Activated gamma-delta T cell treated with anti-CD3 and anti-CD28 coated beads, Interleukin-2, amount 50 U/mL, for 16 hours (primary cell): Measurements from ENCODE around the gene TACC2.

Source experiments
- DNase-seq: peaks from one replicate; pipeline ENCODE4 v3.0.0-alpha.2; 2020; ENCODE audit warnings: low read depth

Gene TACC2

GRCh38 chr10:122121059-122121458 is 132.1 kb downstream of the TACC2 start:
- DNase-seq: no peak

GRCh38 chr10:122122493-122122892 is 133.5 kb downstream of the TACC2 start:
- DNase-seq: no peak

GRCh38 chr10:122123186-122123585 is 134.2 kb downstream of the TACC2 start:
- no peak for DNase-seq

- no peak for DNase-seq
Measured at GRCh38 chr10:122124342-122124741, 135.4 kb downstream of the TACC2 start.

- DNase-seq: no peak
Measured at GRCh38 chr10:122124808-122125207, 135.8 kb downstream of the TACC2 start.

- DNase-seq: no peak
Measured at GRCh38 chr10:122126763-122127659, 138.0 kb downstream of the TACC2 start.

- no peak for DNase-seq
Measured at GRCh38 chr10:122127943-122128342, 139.0 kb downstream of the TACC2 start.

GRCh38 chr10:122128357-122128756 is 139.4 kb downstream of the TACC2 start:
- DNase-seq: no peak

GRCh38 chr10:122130474-122131110 is 141.6 kb downstream of the TACC2 start:
- no peak for DNase-seq

GRCh38 chr10:122132331-122132755 is 143.4 kb downstream of the TACC2 start:
- DNase-seq: no peak

GRCh38 chr10:122132882-122133565 is 144.1 kb downstream of the TACC2 start:
- DNase-seq: no peak

GRCh38 chr10:122135251-122136025 is 146.5 kb downstream of the TACC2 start:
- no peak for DNase-seq

GRCh38 chr10:122138831-122139625 is 150.1 kb downstream of the TACC2 start:
- no peak for DNase-seq

- no peak for DNase-seq
Measured at GRCh38 chr10:122139627-122140170, 150.7 kb downstream of the TACC2 start.

- no peak for DNase-seq
Measured at GRCh38 chr10:122140461-122140902, 151.5 kb downstream of the TACC2 start.

- DNase-seq: no peak
Measured at GRCh38 chr10:122140941-122141623, 152.1 kb downstream of the TACC2 start.

GRCh38 chr10:122141821-122142640 is 153.1 kb downstream of the TACC2 start:
- DNase-seq: no peak

GRCh38 chr10:122142641-122143237 is 153.8 kb downstream of the TACC2 start:
- DNase-seq: no peak
